ENCODE measurements around the gene FAXC.
"Not testable (repeated sequence)": the region's sequence is repeated elsewhere in the genome, so short reads cannot be mapped to it uniquely, and the experiment has no call there.

Gene FAXC

DNA sequence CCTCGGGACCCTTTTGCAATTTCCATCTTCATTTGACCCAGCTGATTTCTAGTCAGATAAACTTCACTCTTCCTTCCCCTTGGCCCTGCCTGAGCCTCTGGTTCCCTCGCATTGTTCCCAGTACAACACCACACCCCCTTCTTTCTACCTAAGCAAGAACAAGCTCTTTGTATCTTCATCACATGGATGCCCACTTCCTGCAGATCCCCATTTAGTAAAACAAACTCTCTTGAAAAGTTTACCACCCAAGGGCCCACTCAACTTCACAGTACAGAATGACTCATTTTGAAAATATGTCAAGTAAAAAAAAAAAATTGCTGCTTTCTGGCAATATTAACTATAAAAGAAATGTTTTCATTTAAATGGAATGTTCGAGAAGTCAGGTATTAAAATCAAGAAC is 5.2 kb downstream of the FAXC start:
- no peak overlapping the region for H3K4me3 ChIP-seq (ENCODE audit: low read length)
- DNase-seq (ENCODE audit: low read depth) = peak; percentile 52
- TF ChIP-seq, protein P1, sequence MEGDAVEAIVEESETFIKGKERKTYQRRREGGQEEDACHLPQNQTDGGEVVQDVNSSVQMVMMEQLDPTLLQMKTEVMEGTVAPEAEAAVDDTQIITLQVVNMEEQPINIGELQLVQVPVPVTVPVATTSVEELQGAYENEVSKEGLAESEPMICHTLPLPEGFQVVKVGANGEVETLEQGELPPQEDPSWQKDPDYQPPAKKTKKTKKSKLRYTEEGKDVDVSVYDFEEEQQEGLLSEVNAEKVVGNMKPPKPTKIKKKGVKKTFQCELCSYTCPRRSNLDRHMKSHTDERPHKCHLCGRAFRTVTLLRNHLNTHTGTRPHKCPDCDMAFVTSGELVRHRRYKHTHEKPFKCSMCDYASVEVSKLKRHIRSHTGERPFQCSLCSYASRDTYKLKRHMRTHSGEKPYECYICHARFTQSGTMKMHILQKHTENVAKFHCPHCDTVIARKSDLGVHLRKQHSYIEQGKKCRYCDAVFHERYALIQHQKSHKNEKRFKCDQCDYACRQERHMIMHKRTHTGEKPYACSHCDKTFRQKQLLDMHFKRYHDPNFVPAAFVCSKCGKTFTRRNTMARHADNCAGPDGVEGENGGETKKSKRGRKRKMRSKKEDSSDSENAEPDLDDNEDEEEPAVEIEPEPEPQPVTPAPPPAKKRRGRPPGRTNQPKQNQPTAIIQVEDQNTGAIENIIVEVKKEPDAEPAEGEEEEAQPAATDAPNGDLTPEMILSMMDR (conservative IDR thresholded peaks at IDR 0.05; ENCODE audit: low read depth, low read length) = no peak

DNA sequence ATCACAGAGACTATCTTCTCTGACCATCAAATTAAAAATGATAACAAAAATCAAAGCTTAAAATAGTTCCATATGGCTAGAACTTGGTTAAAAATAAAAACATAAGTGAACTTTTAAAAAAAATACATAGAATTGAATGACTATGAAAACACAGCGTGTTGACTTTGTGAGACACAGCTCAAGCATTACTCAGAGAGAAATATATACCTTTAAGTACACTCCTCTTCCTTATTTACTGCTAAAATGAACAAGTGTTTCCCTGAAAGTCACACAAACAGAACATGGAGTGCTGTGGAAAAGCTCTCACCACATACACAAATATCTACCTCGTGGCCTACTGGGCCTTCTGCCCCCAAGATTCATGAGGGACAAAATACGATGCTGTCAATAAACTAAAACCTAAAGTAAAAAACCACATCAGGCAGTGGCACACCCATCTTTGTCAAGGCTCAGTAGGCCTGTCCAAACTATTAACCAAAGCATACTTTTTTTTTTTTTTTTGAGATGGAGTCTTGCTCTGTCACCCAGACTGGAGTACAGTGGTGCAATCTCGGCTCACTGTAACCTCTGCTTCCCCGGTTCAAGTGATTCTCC is 7.5 kb downstream of the FAXC start:
- TF ChIP-seq, protein P1 (conservative IDR thresholded peaks at IDR 0.05; ENCODE audit: low read depth, low read length) = no peak
- DNase-seq (ENCODE audit: low read depth) = no peak
- H3K4me3 ChIP-seq (ENCODE audit: low read length) = no peak overlapping the region

DNA sequence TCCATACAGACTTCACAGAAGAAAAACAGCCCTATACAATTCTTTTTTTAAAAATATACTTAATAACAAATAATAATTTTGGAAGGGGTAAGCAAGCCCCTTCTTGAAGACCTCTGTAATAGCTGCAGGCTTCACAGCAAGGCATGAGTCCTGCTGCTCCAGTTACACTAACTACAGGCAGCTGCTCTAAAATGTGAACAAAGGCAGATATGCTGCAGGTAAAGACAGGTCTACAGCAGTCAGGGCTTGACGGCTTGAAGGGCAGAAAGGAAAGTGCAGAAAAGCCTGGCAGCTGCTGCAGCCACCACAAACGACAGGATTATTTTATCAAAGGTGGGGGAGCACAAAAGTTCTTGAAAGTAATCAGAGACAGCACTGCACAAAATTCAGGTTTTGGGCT is 11.3 kb downstream of the FAXC start:
- no peak overlapping the region for H3K4me3 ChIP-seq (ENCODE audit: low read length)

DNA sequence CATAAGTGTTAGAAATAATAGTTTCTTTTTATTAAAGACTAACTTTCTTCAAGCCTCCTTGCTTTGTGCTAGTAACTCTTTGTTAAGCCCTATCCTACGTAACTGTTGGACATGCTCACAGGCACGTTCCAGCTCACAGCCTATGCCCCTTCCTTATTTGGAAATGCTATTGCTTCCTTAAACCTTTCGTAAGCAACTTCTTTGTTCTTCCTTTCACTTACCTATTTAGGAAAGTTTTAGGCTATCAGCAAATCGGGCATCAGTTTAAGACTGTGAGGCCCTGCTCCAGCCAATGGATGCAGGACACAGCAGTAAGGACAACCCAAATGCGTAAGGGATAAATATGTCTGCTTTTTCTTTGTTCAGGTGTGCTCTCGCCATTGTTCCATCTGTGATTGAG is 14.2 kb downstream of the FAXC start:
- DNase-seq (ENCODE audit: low read depth); H3K4me3 ChIP-seq (ENCODE audit: low read length): not testable (repeated sequence)

More for the DNA sequence above, 11.3 kb downstream of the FAXC start:
- DNase-seq (ENCODE audit: low read depth) = no peak
- TF ChIP-seq, protein P1 (conservative IDR thresholded peaks at IDR 0.05; ENCODE audit: low read depth, low read length) = no peak

DNA sequence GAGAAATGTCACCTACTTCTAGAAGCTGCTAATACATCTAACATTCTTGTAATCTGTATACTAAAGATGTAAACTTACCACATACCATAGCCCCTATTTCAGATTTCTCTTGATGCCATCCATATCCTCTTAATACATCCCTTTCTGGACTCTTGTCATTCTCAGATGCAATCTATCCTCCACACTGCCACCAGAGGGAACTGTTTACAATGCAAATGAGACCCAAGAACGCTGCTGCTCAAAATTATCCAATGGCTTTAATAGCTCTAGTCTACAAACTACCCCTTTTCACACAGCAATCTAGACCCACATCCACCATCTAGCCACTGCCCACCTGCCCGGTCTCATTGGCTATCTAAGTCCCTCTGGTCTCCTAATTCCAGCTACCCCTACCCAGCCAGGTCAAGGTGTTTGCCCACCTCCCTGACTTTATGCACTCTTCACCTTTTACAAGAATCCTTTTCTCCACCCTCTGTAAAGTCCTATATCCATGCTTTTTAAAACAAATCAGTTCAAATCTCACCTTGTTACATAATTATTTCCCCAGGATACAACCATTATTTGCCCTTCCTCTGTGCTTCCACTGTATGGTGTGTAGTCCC is 14.8 kb downstream of the FAXC start:
- no peak overlapping the region for H3K4me3 ChIP-seq (ENCODE audit: low read length)
- DNase-seq (ENCODE audit: low read depth) = peak; percentile 31
- TF ChIP-seq, protein P1 (conservative IDR thresholded peaks at IDR 0.05; ENCODE audit: low read depth, low read length) = peak; percentile 80

DNA sequence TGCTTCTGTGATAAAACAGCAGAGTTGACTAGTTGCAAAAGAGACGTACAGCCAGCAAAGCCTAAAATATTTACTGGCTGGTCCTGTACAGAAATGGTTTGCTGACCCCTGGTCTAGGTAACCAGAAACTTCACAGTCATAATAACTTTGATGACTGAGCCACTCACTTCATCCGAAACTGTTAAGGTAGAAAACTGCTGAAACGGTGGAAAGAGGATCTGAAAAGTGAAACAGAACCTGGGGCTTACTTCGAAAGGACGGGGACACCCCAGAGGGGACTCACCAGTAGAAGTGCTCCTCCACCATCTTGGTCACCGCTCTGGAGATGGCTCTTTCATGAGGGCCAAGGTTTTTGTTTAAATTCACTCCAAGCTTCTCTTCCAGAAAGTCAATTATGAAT is 16.4 kb downstream of the FAXC start:
- TF ChIP-seq, protein P1 (conservative IDR thresholded peaks at IDR 0.05; ENCODE audit: low read depth, low read length) = no peak
- no peak overlapping the region for H3K4me3 ChIP-seq (ENCODE audit: low read length)
- DNase-seq (ENCODE audit: low read depth) = no peak

DNA sequence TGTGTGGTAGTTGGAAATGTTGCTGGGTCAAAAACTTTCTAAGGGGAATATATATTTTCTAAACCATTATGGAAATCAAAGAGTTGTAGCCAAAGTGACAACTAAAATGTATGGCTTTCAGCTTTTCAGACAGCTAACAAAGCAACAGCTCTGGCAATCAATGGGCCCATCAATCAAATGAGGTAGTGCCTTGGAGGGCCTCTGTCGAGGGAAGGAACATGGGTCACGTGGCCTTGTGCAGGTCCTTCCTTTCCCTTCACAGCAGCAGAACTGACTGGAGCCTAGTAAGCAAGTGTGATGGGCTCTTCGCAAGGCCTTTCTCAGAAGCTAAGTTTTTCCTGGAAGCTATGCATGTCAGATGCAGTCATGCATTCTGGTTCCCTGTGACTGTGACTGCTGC is 17.9 kb downstream of the FAXC start:
- no peak overlapping the region for H3K4me3 ChIP-seq (ENCODE audit: low read length)

More for the DNA sequence above, 17.9 kb downstream of the FAXC start:
- no peak for DNase-seq (ENCODE audit: low read depth)
- TF ChIP-seq, protein P1 (conservative IDR thresholded peaks at IDR 0.05; ENCODE audit: low read depth, low read length) = no peak

Measured in retinal pigment epithelial cell (primary cell).